GM12872 (cell line): ENCODE measurements around the gene KCNG3.

ENCODE experiments used
- CTCF ChIP-seq: IDR thresholded peaks from 3 replicates; pipeline ENCODE4 v1.5.1; 2011; ENCODE audit warnings: low read depth, mild to moderate bottlenecking, low read length, moderate library complexity; ENCODE audit not compliant: insufficient read depth

The KCNG3 gene

DNA sequence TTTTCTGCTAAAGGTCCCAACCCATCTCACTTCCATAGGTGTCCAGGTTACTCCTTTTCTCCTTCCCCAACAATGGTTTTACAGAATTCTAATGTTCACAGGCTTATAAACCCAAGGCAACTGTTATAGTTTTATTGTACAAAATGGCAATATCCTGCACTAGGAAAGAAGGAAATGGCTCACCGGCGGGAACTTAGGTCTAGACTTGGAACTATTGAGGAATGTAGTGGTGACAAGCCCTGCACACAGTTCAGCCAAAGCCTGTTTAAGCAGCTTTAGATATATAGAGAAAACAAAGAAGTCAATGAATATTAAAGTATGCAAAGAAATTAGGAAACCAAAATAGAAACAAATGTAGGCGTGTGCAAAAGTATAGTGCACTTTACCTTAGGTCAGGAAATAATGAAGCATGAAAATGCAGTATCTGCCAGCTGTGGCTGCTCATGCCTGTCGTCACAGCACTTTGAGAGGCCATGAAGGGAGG, 22.7 kb upstream of the KCNG3 start:
- TF ChIP-seq CTCF, result no peak

DNA sequence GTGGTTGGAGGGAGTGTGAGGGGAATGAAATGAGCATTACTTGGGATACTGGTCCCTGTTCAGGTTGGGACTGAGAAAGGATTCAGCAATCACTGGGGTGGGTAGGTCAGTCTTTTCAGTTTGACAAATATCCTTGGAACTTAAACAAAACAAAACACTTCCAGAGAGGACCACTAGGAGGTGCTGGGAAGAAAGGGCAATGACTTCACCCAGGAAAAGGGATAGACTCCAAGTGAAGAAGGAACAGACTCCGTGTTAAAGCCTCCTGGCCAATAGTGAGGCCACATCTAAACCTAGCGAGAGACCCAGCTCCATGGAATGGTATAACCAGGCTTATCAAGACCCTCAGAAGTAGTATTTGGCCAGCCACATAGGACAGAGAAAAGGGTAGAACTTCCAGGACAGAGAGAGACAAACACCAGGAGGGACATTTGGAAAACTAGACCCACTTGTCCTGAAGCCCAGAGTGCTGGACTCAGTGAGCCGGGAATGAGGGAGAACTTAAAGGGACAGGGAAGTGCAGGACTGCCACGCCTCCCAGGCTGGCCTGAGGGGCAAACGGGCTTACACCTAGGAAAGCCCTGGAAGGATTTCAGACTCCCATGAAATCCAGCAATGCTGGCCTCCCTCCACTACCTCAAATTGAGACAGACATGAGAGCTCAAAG, 19.6 kb upstream of the KCNG3 start:
- peak; percentile 71 for TF ChIP-seq CTCF

GRCh38 chr2:42510608-42511243, 16.9 kb upstream of the KCNG3 start:
- no peak for TF ChIP-seq CTCF

- no peak for TF ChIP-seq CTCF
Observed at GRCh38 chr2:42510191-42510590, 16.4 kb upstream of the KCNG3 start.

GRCh38 chr2:42504364-42505230, 10.8 kb upstream of the KCNG3 start:
- TF ChIP-seq CTCF, result no peak

DNA sequence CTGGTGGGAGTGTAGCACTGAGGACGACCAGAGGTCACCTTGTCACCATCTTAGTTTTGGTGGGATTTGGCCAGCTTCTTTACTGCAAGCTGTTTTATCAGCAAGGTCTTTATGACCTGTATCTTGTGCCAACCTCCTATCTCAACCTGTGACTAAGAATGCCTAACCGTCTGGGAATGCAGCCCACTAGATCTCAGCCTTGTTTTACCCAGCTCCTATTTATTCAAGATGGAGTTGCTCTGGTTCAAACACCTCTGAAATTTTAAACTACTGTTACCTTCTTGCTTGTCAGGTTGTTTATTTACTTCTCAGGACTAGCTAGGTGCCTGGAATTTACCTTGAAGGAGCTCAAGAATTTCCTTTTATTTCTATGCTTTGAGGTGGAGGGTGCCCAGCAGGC, 9.5 kb upstream of the KCNG3 start:
- no peak for TF ChIP-seq CTCF

- no peak for TF ChIP-seq CTCF
Observed at GRCh38 chr2:42498497-42498896, 4.7 kb upstream of the KCNG3 start.
